Medulla oblongata (tissue), 1 donor: Measurements from ENCODE around the gene GGCT.
A peak's percentile ranks its signal among the peaks of the same experiment; 100 is the strongest.

ENCODE experiments used
- DNase-seq: peaks from one replicate; pipeline ENCODE4 v3.0.0-alpha.2; 2015; ENCODE audit errors: extremely low spot score

Gene GGCT

DNA sequence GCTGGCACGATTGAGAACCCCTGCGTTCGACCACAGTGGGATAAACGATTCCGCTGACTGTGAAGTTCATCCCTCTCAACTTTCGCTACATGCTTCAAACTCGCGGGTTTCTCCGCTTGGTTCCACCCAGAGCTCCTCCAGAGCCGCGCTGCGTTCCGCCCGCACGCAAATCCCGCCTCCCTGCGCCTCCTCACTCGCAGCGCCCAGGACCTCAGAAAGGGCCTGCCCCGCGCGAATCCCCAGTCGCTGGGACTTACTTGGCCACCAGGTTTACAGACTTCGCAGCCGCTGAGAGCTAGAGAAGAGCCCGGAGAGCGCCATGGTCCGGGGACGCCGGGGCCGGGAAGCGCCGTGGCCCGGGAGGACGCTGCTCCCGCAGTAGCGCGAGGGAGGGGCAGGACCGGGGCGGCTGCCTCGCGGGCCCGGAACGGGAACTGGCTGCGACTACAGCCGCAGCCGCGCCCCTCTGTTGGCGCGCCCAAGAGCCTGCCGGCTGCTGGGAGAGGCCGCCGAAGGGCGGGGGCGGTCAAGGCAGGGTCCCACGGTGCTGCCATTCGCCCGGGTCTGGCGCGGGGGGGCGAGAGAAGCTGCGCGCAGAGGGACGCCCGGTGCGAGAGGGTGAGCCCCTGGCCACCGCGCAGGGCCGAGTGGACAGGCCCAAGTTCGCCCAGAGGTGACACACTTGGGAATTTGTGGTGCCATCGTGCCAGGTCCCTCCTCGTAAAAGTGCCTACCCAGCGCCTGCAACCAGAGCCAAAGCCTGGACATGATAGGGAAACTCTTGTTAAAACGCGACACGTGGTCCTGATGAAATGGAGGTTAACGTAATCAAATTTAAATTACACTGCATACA is 26.1 kb downstream of the GGCT start, which contains the start of gene NOD1:
NOD1 (minus strand) TSS at position 436 of the 853 bp plus-strand sequence. CDS start 21,863 bp downstream, outside the sequence.
- peak; percentile 76 for DNase-seq

GRCh38 chr7:30476459-30477145 is 28.0 kb downstream of the GGCT start:
- DNase-seq, result no peak

DNA sequence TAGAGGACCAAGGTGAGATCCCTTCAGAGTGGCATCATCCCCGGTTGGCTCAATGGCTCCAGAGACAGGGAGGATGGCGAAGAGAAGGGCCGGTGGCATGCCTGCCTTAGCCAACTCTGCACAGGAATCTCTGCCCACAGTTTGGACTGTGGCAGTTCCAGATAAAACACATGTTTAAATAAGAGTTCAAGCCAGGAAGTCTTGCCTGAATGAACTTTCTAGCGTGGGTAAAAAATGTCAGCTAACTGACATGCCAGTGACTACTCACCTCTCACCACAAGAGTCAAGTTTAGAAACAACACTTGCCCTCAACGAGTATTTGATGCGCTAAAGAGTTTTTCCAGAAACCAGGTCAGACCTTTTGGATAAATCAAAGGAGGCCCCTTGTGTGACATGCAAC is 29.0 kb downstream of the GGCT start:
- no peak for DNase-seq

DNA sequence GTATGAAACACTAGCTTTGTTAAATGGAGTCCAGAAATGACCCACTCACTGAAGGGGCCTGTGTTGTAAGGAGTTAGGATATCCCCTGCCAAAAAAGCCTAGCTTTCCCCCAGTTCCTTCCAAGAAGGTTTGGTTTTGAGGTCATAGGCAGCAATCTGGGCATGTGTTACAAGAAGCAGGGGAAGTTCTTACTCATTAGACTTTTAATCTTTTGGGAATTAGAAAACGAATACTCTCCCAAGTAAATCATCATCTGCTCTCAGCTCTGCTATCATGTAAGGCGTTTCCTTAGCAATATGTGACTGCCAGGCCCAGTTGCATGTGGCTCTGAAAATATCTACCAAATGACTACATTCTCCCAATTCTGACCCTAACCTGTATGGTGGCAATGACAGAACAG is 29.7 kb downstream of the GGCT start:
- no peak for DNase-seq

DNA sequence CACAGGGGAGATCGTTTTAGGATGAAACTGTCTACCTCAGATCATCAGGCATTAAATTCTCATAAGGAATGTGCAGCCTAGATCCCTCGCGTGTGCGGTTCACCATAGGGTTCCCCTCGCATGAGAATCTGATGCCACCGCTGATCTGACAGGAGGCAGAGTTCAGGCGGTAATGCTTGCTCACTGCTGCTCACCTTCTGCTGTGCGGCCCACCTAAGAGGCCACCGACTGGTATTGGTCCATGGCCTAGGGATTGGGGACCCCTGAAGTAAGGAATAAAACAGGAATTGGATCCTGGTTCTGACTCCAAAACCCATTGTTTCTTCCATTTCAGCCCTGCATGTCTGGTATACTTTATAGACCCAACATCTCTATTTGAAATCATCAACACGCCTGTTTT is 30.1 kb downstream of the GGCT start:
- no peak for DNase-seq

GRCh38 chr7:30473903-30474302 is 30.7 kb downstream of the GGCT start:
- DNase-seq, result no peak

- DNase-seq, result no peak
Observed at GRCh38 chr7:30472784-30473775, 31.5 kb downstream of the GGCT start.

DNA sequence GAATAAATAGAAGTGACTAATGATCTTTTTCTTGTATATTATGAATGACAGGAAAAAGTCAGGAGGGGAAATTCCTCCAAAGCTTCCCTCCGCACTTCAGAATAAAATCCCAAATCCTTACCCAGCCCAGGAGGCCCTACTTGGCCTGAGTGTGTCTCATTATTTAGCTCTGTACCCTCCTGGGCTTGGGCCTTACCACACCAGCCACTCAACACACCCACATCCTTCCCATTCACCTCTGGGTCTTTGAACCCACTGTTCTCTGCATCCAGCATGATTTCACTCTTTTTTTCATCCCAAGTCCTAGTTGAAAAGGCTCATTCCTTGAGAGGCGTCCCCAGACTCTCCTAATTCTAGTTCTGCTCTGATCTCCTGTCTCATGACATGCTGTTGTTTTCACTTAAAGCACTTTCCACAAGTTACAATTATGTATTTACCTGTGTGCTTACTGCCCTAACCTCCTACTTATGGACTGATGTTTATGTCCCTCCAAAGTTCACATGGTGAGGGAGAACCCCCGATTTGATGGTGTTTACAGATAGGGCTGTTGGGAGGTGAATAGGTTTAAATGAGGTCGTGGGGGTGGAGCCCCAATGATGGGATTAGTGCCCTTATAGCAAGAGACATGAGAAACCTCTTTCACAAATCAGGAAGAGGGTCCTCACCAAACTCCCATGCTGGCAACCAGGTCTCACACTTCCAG is 32.4 kb downstream of the GGCT start:
- no peak for DNase-seq

GRCh38 chr7:30471205-30471604 is 33.4 kb downstream of the GGCT start:
- no peak for DNase-seq

DNA sequence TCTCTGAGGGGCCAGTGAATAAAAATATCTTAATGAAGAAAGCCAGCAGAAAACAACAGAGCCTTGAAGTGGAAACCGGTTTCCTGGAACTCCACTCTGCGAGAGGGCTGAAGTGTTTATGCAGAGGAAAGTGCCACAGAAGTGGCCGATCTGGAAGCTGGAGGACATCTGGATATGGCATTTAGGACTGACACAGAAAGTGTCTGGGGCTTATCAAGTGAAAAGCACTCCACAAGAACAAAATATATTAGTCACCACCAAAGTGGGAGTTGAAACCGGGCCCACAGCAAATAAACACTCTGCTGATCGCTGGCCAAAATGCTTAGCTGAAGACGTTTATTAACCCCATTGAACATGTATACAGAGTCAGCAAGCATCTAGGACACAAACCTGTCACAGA is 33.9 kb downstream of the GGCT start:
- DNase-seq, result no peak

GRCh38 chr7:30470163-30470770 is 34.4 kb downstream of the GGCT start:
- no peak for DNase-seq

- peak; percentile 50 for DNase-seq
Observed at GRCh38 chr7:30469303-30469702, 35.3 kb downstream of the GGCT start.

GRCh38 chr7:30468791-30469190 is 35.8 kb downstream of the GGCT start:
- no peak for DNase-seq

DNA sequence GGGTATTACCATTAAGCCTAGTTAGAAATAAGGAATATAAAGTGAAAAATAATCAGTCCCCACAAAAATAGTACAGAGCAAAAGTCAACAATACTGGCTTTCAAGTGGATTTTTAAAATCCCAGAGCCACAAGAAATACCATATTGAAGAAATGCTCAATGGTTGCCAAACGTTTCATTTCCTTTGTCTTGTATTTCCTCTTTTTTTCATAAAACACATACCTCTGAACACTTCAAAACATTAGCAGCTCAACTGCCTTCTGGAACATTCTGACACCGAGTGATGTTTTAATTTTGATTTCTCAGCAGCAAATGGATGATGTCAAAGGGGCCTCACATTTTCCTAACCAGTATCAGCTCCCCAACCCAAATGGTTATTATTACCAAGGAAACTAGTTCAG is 36.6 kb downstream of the GGCT start:
- DNase-seq, result no peak

GRCh38 chr7:30467271-30467670 is 37.4 kb downstream of the GGCT start:
- DNase-seq, result no peak

- DNase-seq, result no peak
Observed at GRCh38 chr7:30466266-30466665, 38.4 kb downstream of the GGCT start.

- no peak for DNase-seq
Observed at GRCh38 chr7:30465811-30466180, 38.8 kb downstream of the GGCT start.

DNA sequence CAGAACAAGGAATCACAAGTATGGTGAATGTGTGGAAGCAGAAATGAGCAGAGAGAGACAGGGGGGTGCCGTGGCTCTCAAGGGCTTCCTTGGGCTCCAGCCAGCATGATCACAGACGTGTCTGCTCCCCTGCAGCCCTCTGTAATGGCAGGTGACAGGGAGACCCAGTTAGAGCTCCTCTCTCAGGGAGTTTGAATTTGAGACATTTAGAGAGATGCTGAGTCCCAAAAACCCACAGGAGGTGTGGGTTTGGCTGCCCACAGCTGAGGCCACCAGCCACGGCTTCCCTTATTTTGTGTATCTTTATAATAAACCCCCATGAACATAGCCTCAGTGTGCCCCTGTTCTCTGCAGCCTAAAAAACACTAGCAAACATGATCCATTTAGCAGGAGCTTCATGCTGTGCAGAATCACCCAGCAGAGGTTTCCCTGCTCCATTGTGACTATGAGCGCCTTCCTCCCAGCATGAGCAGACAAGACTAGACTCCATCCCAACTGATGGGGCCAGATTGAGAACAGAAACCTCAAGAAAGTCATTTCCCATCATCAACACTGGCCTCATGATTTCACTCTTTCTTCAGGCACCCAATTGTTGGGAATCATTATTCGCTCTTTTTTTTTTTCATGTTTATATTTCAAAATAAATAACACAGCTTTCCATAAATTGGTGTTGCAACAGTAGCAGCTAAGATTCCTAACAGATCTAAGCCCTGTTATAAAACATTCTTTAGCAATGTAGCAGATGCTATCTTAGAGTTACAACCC is 39.4 kb downstream of the GGCT start:
- DNase-seq, result no peak

DNA sequence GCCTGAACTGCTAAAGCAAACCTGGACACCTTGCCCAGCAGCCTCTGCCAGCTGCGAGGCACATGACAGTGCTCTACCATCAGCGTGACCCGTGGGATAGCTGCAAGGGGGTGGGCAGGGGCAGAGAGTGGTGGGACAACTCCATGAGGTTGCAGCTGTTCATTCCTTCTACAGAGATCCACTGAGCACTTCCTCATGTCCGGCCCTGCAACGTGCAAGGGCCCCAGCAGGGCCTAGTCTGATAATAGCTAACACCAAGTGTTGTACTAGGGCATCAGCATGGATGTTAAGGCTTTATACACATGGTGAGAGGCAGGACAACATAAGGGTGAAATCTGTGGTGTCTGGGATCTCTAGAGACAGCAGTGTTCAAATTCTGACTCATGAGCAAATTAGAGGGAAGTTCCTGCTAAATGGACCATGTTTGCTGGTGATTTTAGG is 40.4 kb downstream of the GGCT start:
- DNase-seq, result no peak
